Measurements from ENCODE around the gene LIMCH1.

DNA sequence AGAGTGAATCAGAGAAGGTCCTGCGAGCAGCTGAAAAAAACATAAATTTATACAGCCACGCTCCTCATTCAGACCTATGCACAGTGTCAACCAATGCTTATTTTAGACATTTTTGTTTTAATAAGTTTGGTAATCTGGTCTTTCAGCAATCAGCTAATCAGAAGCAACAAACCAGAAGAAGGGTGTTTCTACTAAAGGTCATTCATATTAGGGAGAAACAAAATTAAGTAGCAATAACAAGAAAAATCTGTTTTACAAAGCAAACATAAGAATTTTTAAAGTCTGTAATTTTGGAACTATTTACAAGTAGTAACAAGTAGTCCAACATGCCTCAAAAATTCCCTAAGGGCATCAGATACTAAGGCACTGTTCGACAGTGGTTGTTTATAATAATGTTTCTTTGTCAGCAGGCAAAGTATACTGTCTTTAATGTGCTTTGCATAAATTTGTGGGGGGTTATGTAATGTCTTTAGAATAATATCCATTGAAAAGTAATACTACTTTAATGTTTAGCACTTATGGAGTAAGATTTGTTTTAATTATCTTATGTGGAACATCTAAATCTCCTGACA, 127.8 kb downstream of the LIMCH1 start:
- TF ChIP-seq FOXP2 (optimal IDR thresholded peaks at IDR 0.05; ENCODE audit: control extremely low read depth, extremely low read length, insufficient read depth) (peak; percentile 71), EZH2 (IDR thresholded peaks at IDR 0.05) (no peak), POLR2AphosphoS5 (IDR thresholded peaks at IDR 0.05; ENCODE audit: borderline replicate concordance, low read depth, low read length) (no peak)
